Colonic mucosa (tissue), 4 donors: Measurements from ENCODE around the gene PSMA8. TPM values are rescaled to one million over a fixed set of nuclear protein-coding genes. Genes with fewer than 3 reads are reported as not detected.
"Not testable (repeated sequence)": the region's sequence is repeated elsewhere in the genome, so short reads cannot be mapped to it uniquely, and the experiment has no call there.

ENCODE experiments used
- DNase-seq: peaks from one replicate; pipeline ENCODE4 v3.0.0-alpha.2; 2020
- H3K27ac ChIP-seq: fragments of 200-600 bp; one replicate; pipeline ENCODE4 v1.8.0; 2021
- H3K27me3 ChIP-seq: fragments of 200-600 bp; one replicate; pipeline ENCODE4 v1.8.0; 2021
- H3K36me3 ChIP-seq: fragments of 200-600 bp; one replicate; pipeline ENCODE4 v1.8.0; 2021
- H3K4me1 ChIP-seq: fragments of 200-600 bp; one replicate; pipeline ENCODE4 v1.8.0; 2021; ENCODE audit warnings: mild to moderate bottlenecking
- H3K4me3 ChIP-seq: fragments of 200-600 bp; one replicate; pipeline ENCODE4 v1.8.0; 2021
- H3K9ac ChIP-seq, 2 donors: one replicate each; pipeline ENCODE4 v1.7.0; 2013; ENCODE audit warnings: control low read depth in 2 of 2, low read depth in 2 of 2, low read length in 2 of 2
- H3K9me3 ChIP-seq: fragments of 200-600 bp; one replicate; pipeline ENCODE4 v1.8.0; 2021
- intact Hi-C: fragments of 100-400 bp; cut with DNase I; formaldehyde crosslinking; loops from one replicate; pipeline ENCODE4 v1.14.1; 2022
- total RNA-seq, 2 donors: library from RNA; stranded (reverse); fragmentation: NEBNext Ultra II Directional in 1 of 2; extraction: Animal tissue kit (Norgen Biotek cat#: 25700) in 1 of 2; gene quantifications; one replicate each; pipeline ENCODE4 v1.2.1, GENCODE V29; 2021
- TF ChIP-seq, protein P1 (sequence below): fragments of 200-600 bp; IDR thresholded peaks from one replicate; pipeline ENCODE4 v1.8.0; 2022; ENCODE audit warnings: antibody characterized with exemption, mild to moderate bottlenecking
- donor health status: healthy.
- donor health status: DM: no; HTN: no; CAD: no.
- donor health status: DM: no; HTN: no; CAD: no.

Gene PSMA8
- total RNA-seq, 2 donors from 2014 or later: not detected

GRCh38 chr18:26135548-26135947 lies 1.9 kb downstream of the PSMA8 start:
- no peaks in the 10 kb centered on the region for H3K27me3 ChIP-seq
- intact Hi-C loops: no loop called here
- DNase-seq: no peak
- no peaks in the 10 kb centered on the region for H3K9me3 ChIP-seq
- H3K27ac ChIP-seq: no peak overlapping the region
- TF ChIP-seq, protein P1, sequence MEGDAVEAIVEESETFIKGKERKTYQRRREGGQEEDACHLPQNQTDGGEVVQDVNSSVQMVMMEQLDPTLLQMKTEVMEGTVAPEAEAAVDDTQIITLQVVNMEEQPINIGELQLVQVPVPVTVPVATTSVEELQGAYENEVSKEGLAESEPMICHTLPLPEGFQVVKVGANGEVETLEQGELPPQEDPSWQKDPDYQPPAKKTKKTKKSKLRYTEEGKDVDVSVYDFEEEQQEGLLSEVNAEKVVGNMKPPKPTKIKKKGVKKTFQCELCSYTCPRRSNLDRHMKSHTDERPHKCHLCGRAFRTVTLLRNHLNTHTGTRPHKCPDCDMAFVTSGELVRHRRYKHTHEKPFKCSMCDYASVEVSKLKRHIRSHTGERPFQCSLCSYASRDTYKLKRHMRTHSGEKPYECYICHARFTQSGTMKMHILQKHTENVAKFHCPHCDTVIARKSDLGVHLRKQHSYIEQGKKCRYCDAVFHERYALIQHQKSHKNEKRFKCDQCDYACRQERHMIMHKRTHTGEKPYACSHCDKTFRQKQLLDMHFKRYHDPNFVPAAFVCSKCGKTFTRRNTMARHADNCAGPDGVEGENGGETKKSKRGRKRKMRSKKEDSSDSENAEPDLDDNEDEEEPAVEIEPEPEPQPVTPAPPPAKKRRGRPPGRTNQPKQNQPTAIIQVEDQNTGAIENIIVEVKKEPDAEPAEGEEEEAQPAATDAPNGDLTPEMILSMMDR: no peak
- no peaks in the 10 kb centered on the region for H3K36me3 ChIP-seq
- H3K9ac ChIP-seq: no peak overlapping the region
- no peak overlapping the region for H3K4me3 ChIP-seq
- H3K4me1 ChIP-seq: no peaks in the 10 kb centered on the region

- intact Hi-C loops: no loop called here
- H3K9ac ChIP-seq: no peak overlapping the region
- no peak overlapping the region for H3K27ac ChIP-seq
- no peaks in the 10 kb centered on the region for H3K27me3 ChIP-seq
- no peak overlapping the region for H3K4me3 ChIP-seq
- TF ChIP-seq, protein P1: no peak
- H3K4me1 ChIP-seq: no peaks in the 10 kb centered on the region
- H3K36me3 ChIP-seq: no peaks in the 10 kb centered on the region
- no peaks in the 10 kb centered on the region for H3K9me3 ChIP-seq
- DNase-seq: no peak
Observed at GRCh38 chr18:26157326-26157725, 23.7 kb downstream of the PSMA8 start.

DNA sequence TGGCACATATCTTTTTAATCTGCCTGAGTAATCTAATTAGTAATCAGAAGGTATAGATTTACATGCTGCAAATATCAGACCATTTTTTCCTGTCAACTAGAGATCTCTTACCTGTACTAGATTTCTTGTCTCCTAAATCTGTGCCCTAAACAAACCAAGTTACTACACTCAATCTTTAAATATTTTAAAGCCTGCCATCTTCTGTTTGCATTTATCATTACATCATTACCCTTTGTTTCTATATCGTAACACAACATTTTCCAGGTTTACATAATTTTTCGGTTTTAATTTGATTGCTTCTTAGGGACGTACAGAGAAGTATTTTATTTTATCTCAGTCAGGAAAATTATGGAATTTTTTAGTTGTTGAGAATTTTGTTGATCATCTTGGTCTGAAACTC lies 25.7 kb downstream of the PSMA8 start:
- H3K4me3 ChIP-seq: no peak overlapping the region
- no peaks in the 10 kb centered on the region for H3K27me3 ChIP-seq
- no peaks in the 10 kb centered on the region for H3K9me3 ChIP-seq
- no peak overlapping the region for H3K9ac ChIP-seq
- TF ChIP-seq, protein P1: no peak
- H3K4me1 ChIP-seq: no peaks in the 10 kb centered on the region
- H3K27ac ChIP-seq: no peak overlapping the region
- intact Hi-C loops: no loop called here
- no peaks in the 10 kb centered on the region for H3K36me3 ChIP-seq
- no peak for DNase-seq

DNA sequence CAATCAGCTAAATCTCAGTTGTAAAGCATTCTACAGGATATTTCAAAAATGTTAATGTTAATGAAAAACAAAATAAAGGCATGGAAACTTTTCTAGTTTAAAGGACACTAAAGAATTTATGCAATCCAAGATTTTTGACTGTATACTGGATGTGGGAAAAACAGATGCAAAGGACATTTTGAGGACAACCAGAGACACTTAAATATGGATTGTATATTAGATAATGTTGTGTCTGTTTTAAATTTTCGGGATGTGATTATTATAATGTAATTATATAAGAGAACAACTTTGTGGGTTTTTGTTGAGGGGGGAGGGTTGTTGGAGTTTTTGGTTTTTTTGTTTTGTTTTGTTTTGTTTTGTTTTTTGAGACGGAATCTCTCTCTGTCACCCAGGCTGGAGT lies 30.9 kb downstream of the PSMA8 start:
- Histone ChIP-seq H3K27ac (no peak overlapping the region), H3K4me1 (no peaks in the 10 kb centered on the region), H3K9ac (no peak overlapping the region), H3K27me3 (no peaks in the 10 kb centered on the region), H3K4me3 (no peak overlapping the region), H3K9me3 (no peaks in the 10 kb centered on the region), H3K36me3 (no peaks in the 10 kb centered on the region)
- TF ChIP-seq, protein P1: no peak
- intact Hi-C loops: no loop called here
- DNase-seq: no peak

- H3K27me3 ChIP-seq, intact Hi-C loops, H3K27ac ChIP-seq, H3K9ac ChIP-seq, H3K36me3 ChIP-seq, H3K4me1 ChIP-seq, H3K9me3 ChIP-seq, H3K4me3 ChIP-seq, DNase-seq: not testable (repeated sequence)
Observed at GRCh38 chr18:26167592-26167991, 33.9 kb downstream of the PSMA8 start.

DNA sequence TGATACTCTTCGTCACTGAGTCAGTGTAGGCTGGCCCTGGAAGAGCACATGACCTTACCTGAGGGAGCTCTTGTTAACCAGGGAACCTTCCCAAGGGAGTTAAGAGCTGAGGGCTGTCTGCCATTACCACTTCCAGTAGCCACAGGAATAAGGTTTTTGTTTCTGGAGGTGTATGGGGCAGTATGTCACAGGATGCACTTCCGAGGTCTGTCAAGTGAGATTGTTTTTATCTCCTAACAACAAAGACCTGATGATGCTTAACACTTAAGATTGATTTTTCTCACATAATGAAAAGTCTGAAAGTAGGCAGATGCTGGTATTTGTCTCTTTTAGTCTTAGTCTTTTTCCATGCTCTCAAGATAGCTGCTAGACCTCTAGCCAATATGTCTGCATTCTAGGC lies 41.8 kb downstream of the PSMA8 start:
- Histone ChIP-seq H3K9ac (no peak overlapping the region), H3K4me3 (no peak overlapping the region), H3K9me3 (no peaks in the 10 kb centered on the region), H3K4me1 (no peaks in the 10 kb centered on the region), H3K36me3 (no peaks in the 10 kb centered on the region), H3K27me3 (no peaks in the 10 kb centered on the region), H3K27ac (no peak overlapping the region)
- TF ChIP-seq, protein P1: no peak
- intact Hi-C loops: no loop called here
- DNase-seq: no peak
